Activated naive CD4-positive, alpha-beta T cell treated with Interleukin-2 at 50 U/mL for 16 hours (primary cell): ENCODE data around the gene PRKAG1.

Experiments used
- DNase-seq: peaks from one replicate; pipeline ENCODE4 v3.0.0-alpha.2; 2020

The PRKAG1 gene

DNA sequence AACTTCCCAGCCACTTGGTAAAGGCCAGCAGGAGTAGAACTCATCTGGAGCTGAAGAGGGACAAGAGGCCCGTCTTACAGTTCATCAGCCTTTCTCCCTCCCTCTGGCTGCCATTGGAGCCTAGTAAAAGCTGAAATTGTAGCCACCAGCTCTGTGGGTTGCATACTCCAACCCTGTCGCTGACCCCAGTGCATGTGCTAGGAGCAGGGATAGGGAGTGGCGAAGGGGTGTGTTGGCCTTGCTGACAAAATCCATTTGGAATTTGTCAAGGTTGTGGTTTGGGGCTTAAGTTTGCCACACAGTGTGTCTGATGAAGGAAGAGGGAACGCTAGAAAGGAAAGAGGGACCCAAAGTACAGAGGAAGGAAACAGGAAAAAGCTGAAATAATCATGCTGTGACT is 57.2 kb downstream of the PRKAG1 start:
- DNase-seq, result no peak

GRCh38 chr12:48960834-48961233 is 57.7 kb downstream of the PRKAG1 start:
- DNase-seq, result no peak

- no peak for DNase-seq
These were observed 60.6 kb downstream of the PRKAG1 start for GRCh38 chr12:48958049-48958388.

GRCh38 chr12:48957141-48958048 is 61.2 kb downstream of the PRKAG1 start, which contains the start of gene ARF3:
Gene ARF3, minus strand, starts transcription at chr12:48957487. Its CDS starts 16,392 bp downstream, at chr12:48941095.
- peak; percentile 91 for DNase-seq

- DNase-seq, result peak; percentile 29
These were observed 62.1 kb downstream of the PRKAG1 start for GRCh38 chr12:48956279-48957140.

- no peak for DNase-seq
These were observed 63.6 kb downstream of the PRKAG1 start for GRCh38 chr12:48954841-48955501.

GRCh38 chr12:48954061-48954460 is 64.5 kb downstream of the PRKAG1 start:
- DNase-seq, result no peak

GRCh38 chr12:48952691-48953090 is 65.9 kb downstream of the PRKAG1 start:
- DNase-seq, result no peak
